Mucosa of descending colon (tissue), 3 donors: ENCODE data around the gene PPARGC1A. TPM values are rescaled to one million over a fixed set of nuclear protein-coding genes. Genes with fewer than 3 reads are reported as not detected.
A peak's percentile ranks its signal among the peaks of the same experiment; 100 is the strongest.

ENCODE experiments used
- ATAC-seq: fragments of 200-7000 bp; cut with Tn5 transposase; one replicate; pipeline ENCODE4 v1.9.1; 2020; ENCODE audit warnings: mild to moderate bottlenecking, moderate library complexity
- DNase-seq, 3 donors: peaks; one replicate each; pipeline ENCODE4 v3.0.0-alpha.2; 2020
- H3K36me3 ChIP-seq: fragments of 200-600 bp; one replicate; pipeline ENCODE4 v1.8.0; 2021; ENCODE audit warnings: low read depth, mild to moderate bottlenecking
- H3K4me1 ChIP-seq: fragments of 200-600 bp; one replicate; pipeline ENCODE4 v1.8.0; 2021; ENCODE audit warnings: low read depth, mild to moderate bottlenecking
- H3K4me3 ChIP-seq: fragments of 200-600 bp; one replicate; pipeline ENCODE4 v1.8.0; 2021; ENCODE audit warnings: mild to moderate bottlenecking
- H3K9me3 ChIP-seq: fragments of 200-600 bp; one replicate; pipeline ENCODE4 v1.8.0; 2021; ENCODE audit warnings: mild to moderate bottlenecking
- CTCF ChIP-seq: fragments of 200-600 bp; IDR thresholded peaks from one replicate; pipeline ENCODE4 v1.8.0; 2022; ENCODE audit warnings: antibody characterized with exemption, mild to moderate bottlenecking
- intact Hi-C, 2 donors: fragments of 100-400 bp; cut with DNase I in 1 of 2; cut with micrococcal nuclease in 1 of 2; formaldehyde crosslinking; loops; one replicate each; pipeline versions ENCODE4 v1.11.0 to v1.11.1; 2022; cut with DNase I, micrococcal nuclease
- total RNA-seq, 3 donors: library from RNA; stranded (reverse); fragmentation: NEBNext Ultra II Directional in 2 of 3; extraction: Animal tissue kit (Norgen Biotek cat#: 25700) in 2 of 3; gene quantifications; one replicate each; pipeline versions ENCODE4 v1.2.1 to v1.2.4, GENCODE V29; 2021 to 2023
- donor health status: DM: no; HTN: no; CAD: no; lungs with moderate emphysema.
- donor health status: DM: no; HTN: no; CAD: no.
- donor health status: DM: no; HTN: yes; CAD: no.

Gene PPARGC1A
- total RNA-seq, 3 donors from 2014 or later, result 55.4 to 139 (median 71.5) TPM

- H3K4me1 ChIP-seq, result no peaks in the 10 kb centered on the region
- ATAC-seq (no peak), DNase-seq (no peak)
- no peaks in the 10 kb centered on the region for H3K36me3 ChIP-seq
- no peak overlapping the region for H3K4me3 ChIP-seq
- H3K9me3 ChIP-seq, result no peaks in the 10 kb centered on the region
- intact Hi-C loops, result no loop called here
- TF ChIP-seq CTCF, result no peak
These were observed 120.4 kb downstream of the PPARGC1A start for GRCh38 chr4:23769406-23769805.

- peaks cover 4% of the 10 kb centered on the region for H3K4me1 ChIP-seq
- TF ChIP-seq CTCF, result no peak
These were observed 121.3 kb downstream of the PPARGC1A start for GRCh38 chr4:23768541-23768940.

GRCh38 chr4:23766344-23766743, 123.5 kb downstream of the PPARGC1A start:
- peak; percentile 60 for ATAC-seq
- no peak for TF ChIP-seq CTCF
- intact Hi-C loops, result no loop called here
- H3K36me3 ChIP-seq, result no peaks in the 10 kb centered on the region
- H3K4me1 ChIP-seq, result peaks cover 8% of the 10 kb centered on the region
- H3K9me3 ChIP-seq, result no peaks in the 10 kb centered on the region
- H3K4me3 ChIP-seq, result no peak overlapping the region
- no peak for DNase-seq

More at GRCh38 chr4:23768541-23768940, 121.3 kb downstream of the PPARGC1A start:
- no peaks in the 10 kb centered on the region for H3K9me3 ChIP-seq
- H3K4me3 ChIP-seq, result no peak overlapping the region
- intact Hi-C loops, result no loop called here
- no peak for ATAC-seq
- no peaks in the 10 kb centered on the region for H3K36me3 ChIP-seq
- DNase-seq, result no peak

- TF ChIP-seq CTCF, result no peak
- H3K4me1 ChIP-seq, result peaks cover 14% of the 10 kb centered on the region
- no peaks in the 10 kb centered on the region for H3K36me3 ChIP-seq
- no peak overlapping the region for H3K4me3 ChIP-seq
- no peak for DNase-seq
- intact Hi-C loops, result no loop called here
- ATAC-seq, result peak; percentile 84
- H3K9me3 ChIP-seq, result no peaks in the 10 kb centered on the region
These were observed 126.3 kb downstream of the PPARGC1A start for GRCh38 chr4:23763559-23763958.

GRCh38 chr4:23762551-23762950, 127.3 kb downstream of the PPARGC1A start:
- H3K36me3 ChIP-seq, result no peaks in the 10 kb centered on the region
- H3K9me3 ChIP-seq, result no peaks in the 10 kb centered on the region
- ATAC-seq (no peak), DNase-seq (no peak)
- intact Hi-C loops, result no loop called here
- H3K4me3 ChIP-seq, result no peak overlapping the region
- peaks cover 14% of the 10 kb centered on the region for H3K4me1 ChIP-seq
- TF ChIP-seq CTCF, result no peak

GRCh38 chr4:23759066-23759465, 130.8 kb downstream of the PPARGC1A start:
- no peak for TF ChIP-seq CTCF
- Histone ChIP-seq H3K4me3 (no peak overlapping the region), H3K4me1 (peaks cover 14% of the 10 kb centered on the region), H3K36me3 (no peaks in the 10 kb centered on the region), H3K9me3 (no peaks in the 10 kb centered on the region)
- DNase-seq (no peak), ATAC-seq (no peak)
- intact Hi-C loops, result no loop called here
